ENCODE results near the gene SHB.

SHB gene

GRCh38 chr9:37870081-37870798, 198.8 kb downstream of the SHB start:
- Histone ChIP-seq H3K27ac (ENCODE audit: low read depth, low read length) (no peak overlapping the region), H3K9me3 (ENCODE audit: control insufficient read depth, insufficient read depth, low read depth, low read length) (no peaks in the 10 kb centered on the region), H3K4me1 (ENCODE audit: control insufficient read depth, insufficient read depth, low read length) (no peaks in the 10 kb centered on the region), H3K27me3 (ENCODE audit: control insufficient read depth, insufficient read depth, low read length) (no peaks in the 10 kb centered on the region), H3K4me3 (ENCODE audit: low read depth, low read length) (no peak overlapping the region), H3K9ac (ENCODE audit: low read length) (no peak overlapping the region), H3K36me3 (ENCODE audit: control insufficient read depth, insufficient read depth, low read length) (no peaks in the 10 kb centered on the region)
